HEK293T (cell line): Measurements from ENCODE around the gene DQX1.

ENCODE experiments used
- CTCF ChIA-PET: fragments of 350-600 bp; formaldehyde crosslinking; extraction: SDS; loops from one replicate; lab custom pipeline; 2021; ENCODE audit warnings: antibody characterized with exemption, inconsistent platforms; lab: Yijun Ruan, JAX
- POLR2A ChIA-PET: fragments of 350-600 bp; formaldehyde crosslinking; extraction: SDS; loops from one replicate; lab custom pipeline; 2020; ENCODE audit warnings: antibody characterized with exemption, inconsistent platforms; lab: Yijun Ruan, JAX
- DNase-seq: peaks from one replicate; pipeline ENCODE4 v3.0.0; 2012; ENCODE audit warnings: mixed read lengths; ENCODE audit errors: extremely low spot score
- ARNT ChIP-seq: fragments of 450-650 bp; IDR thresholded peaks from 2 replicates; pipeline ENCODE4 v1.6.1; 2017; ENCODE audit warnings: mild to moderate bottlenecking
- BHLHE40 ChIP-seq: fragments of 450-650 bp; IDR thresholded peaks from 2 replicates; pipeline ENCODE4 v1.6.1; 2016; ENCODE audit warnings: mild to moderate bottlenecking, moderate library complexity, borderline replicate concordance
- CTBP1 ChIP-seq: fragments of 450-650 bp; IDR thresholded peaks from 2 replicates; pipeline ENCODE4 v1.6.1; 2016; ENCODE audit warnings: borderline replicate concordance
- ELF4 ChIP-seq: fragments of 450-650 bp; IDR thresholded peaks from 2 replicates; pipeline ENCODE4 v1.6.1; 2017; ENCODE audit warnings: antibody characterized with exemption
- FOXA1 ChIP-seq: fragments of 450-650 bp; IDR thresholded peaks from 2 replicates; pipeline ENCODE4 v1.6.1; 2016; ENCODE audit warnings: mild to moderate bottlenecking
- FOXK2 ChIP-seq: fragments of 450-650 bp; IDR thresholded peaks from 2 replicates; pipeline ENCODE4 v1.6.1; 2016; ENCODE audit warnings: mild to moderate bottlenecking
- FOXM1 ChIP-seq: fragments of 450-650 bp; IDR thresholded peaks from 2 replicates; pipeline ENCODE4 v1.6.1; 2017; ENCODE audit warnings: mild to moderate bottlenecking, borderline replicate concordance
- HDGF ChIP-seq: fragments of 450-650 bp; IDR thresholded peaks from 2 replicates; pipeline ENCODE4 v1.6.1; 2017; ENCODE audit warnings: antibody characterized with exemption, borderline replicate concordance
- L3MBTL2 ChIP-seq: fragments of 450-650 bp; conservative IDR thresholded peaks from 2 replicates; pipeline ENCODE4 v1.6.1; 2016; ENCODE audit warnings: mild to moderate bottlenecking
- LEF1 ChIP-seq: fragments of 450-650 bp; IDR thresholded peaks from 2 replicates; pipeline ENCODE4 v1.6.1; 2017; ENCODE audit warnings: mild to moderate bottlenecking, borderline replicate concordance
- NFRKB ChIP-seq: fragments of 450-650 bp; IDR thresholded peaks from 2 replicates; pipeline ENCODE4 v1.6.1; 2016; ENCODE audit warnings: mild to moderate bottlenecking, moderate library complexity
- PKNOX1 ChIP-seq: fragments of 450-650 bp; IDR thresholded peaks from 2 replicates; pipeline ENCODE4 v1.6.1; 2016
- SP1 ChIP-seq: fragments of 450-650 bp; IDR thresholded peaks from 2 replicates; pipeline ENCODE4 v1.6.1; 2017
- SUZ12 ChIP-seq: fragments of 450-650 bp; IDR thresholded peaks from 2 replicates; pipeline ENCODE4 v1.6.1; 2016; ENCODE audit warnings: mild to moderate bottlenecking
- TARDBP ChIP-seq: fragments of 450-650 bp; IDR thresholded peaks from 2 replicates; pipeline ENCODE4 v1.6.1; 2016
- ZNF384 ChIP-seq: fragments of 450-650 bp; IDR thresholded peaks from 2 replicates; pipeline ENCODE4 v1.6.1; 2016

The DQX1 gene

GRCh38 chr2:74536166-74536950, 10.3 kb upstream of the DQX1 start:
- CTCF ChIA-PET = no interaction called here
- DNase-seq = no peak
- POLR2A ChIA-PET = no interaction called here
- no peak for TF ChIP-seq HDGF
- no peak for TF ChIP-seq ARNT
- TF ChIP-seq TARDBP = no peak
- no peak for TF ChIP-seq BHLHE40
- TF ChIP-seq FOXK2 = no peak
- no peak for TF ChIP-seq NFRKB
- no peak for TF ChIP-seq LEF1
- TF ChIP-seq FOXM1 = no peak
- no peak for TF ChIP-seq ZNF384
- no peak for TF ChIP-seq ELF4
- TF ChIP-seq SUZ12 = no peak

GRCh38 chr2:74535440-74535965, 9.5 kb upstream of the DQX1 start:
- ChIA-PET POLR2A (no interaction called here), CTCF (no interaction called here)
- DNase-seq = no peak
- TF ChIP-seq ARNT (no peak), FOXA1 (no peak), CTBP1 (no peak), TARDBP (no peak), FOXK2 (no peak), PKNOX1 (no peak), SUZ12 (no peak), NFRKB (no peak), FOXM1 (no peak), LEF1 (no peak), BHLHE40 (no peak), HDGF (no peak), ZNF384 (no peak), L3MBTL2 (no peak), ELF4 (no peak), SP1 (no peak)

- POLR2A ChIA-PET = interaction anchor here (1.0 to 1.9 kb wide), 3 partner anchors 12 to 17 kb away, joined by 4 to 7 read pairs (median 5); no protein-coding TSS in a partner anchor
- TF ChIP-seq FOXA1 (no peak), L3MBTL2 (no peak), PKNOX1 (no peak), TARDBP (no peak)
- CTCF ChIA-PET = interaction anchor here (1.5 kb wide), 1 partner anchor 43 kb away, joined by 3 read pairs; no protein-coding TSS in a partner anchor
- no peak for DNase-seq
Observed at GRCh38 chr2:74534411-74534810, 8.4 kb upstream of the DQX1 start.

- ChIA-PET CTCF (interaction anchor here (1.5 kb wide), 1 partner anchor 44 kb away, joined by 3 read pairs; no protein-coding TSS in a partner anchor), POLR2A (interaction anchor here (1.4 to 8.4 kb wide), 6 partner anchors 12 to 55 kb away, joined by 5 to 70 read pairs (median 6); partner anchors contain the start of genes CCDC142, PCGF1 and TTC31)
- no peak for DNase-seq
- TF ChIP-seq ARNT = no peak
- no peak for TF ChIP-seq HDGF
- no peak for TF ChIP-seq L3MBTL2
- TF ChIP-seq NFRKB = no peak
Observed at GRCh38 chr2:74533464-74533863, 7.4 kb upstream of the DQX1 start.

- DNase-seq = no peak
- ChIA-PET CTCF (interaction anchor here (0.6 to 1.7 kb wide), 7 partner anchors 25 to 91 kb away, joined by 3 to 5 read pairs (median 3); partner anchors contain the start of genes PCGF1 and WBP1), POLR2A (interaction anchor here (0.8 to 8.4 kb wide), 9 partner anchors 13 to 74 kb away, joined by 3 to 70 read pairs (median 5); partner anchors contain the start of genes CCDC142, LOXL3, PCGF1 and TTC31)
- TF ChIP-seq LEF1 = no peak
- no peak for TF ChIP-seq SUZ12
- no peak for TF ChIP-seq BHLHE40
- no peak for TF ChIP-seq ARNT
- TF ChIP-seq NFRKB = no peak
- no peak for TF ChIP-seq FOXA1
- TF ChIP-seq ZNF384 = no peak
- TF ChIP-seq PKNOX1 = no peak
- no peak for TF ChIP-seq CTBP1
- TF ChIP-seq L3MBTL2 = no peak
Observed at GRCh38 chr2:74532222-74532621, 6.2 kb upstream of the DQX1 start.

- TF ChIP-seq FOXK2 = no peak
- no peak for TF ChIP-seq FOXA1
- TF ChIP-seq CTBP1 = no peak
- TF ChIP-seq BHLHE40 = no peak
- no peak for TF ChIP-seq ARNT
- TF ChIP-seq L3MBTL2 = no peak
- POLR2A ChIA-PET = interaction anchor here (0.8 to 8.4 kb wide), 8 partner anchors 13 to 74 kb away, joined by 3 to 70 read pairs (median 4); partner anchors contain the start of genes CCDC142, LOXL3, PCGF1 and TTC31
- CTCF ChIA-PET = interaction anchor here (0.6 to 1.7 kb wide), 8 partner anchors 14 to 91 kb away, joined by 3 to 5 read pairs (median 3); partner anchors contain the start of genes PCGF1 and WBP1
- DNase-seq = no peak
Observed at GRCh38 chr2:74531666-74532065, 5.6 kb upstream of the DQX1 start.
